ENCODE data around the gene N4BP2L2.
A peak's percentile ranks its signal among the peaks of the same experiment; 100 is the strongest.

DNA sequence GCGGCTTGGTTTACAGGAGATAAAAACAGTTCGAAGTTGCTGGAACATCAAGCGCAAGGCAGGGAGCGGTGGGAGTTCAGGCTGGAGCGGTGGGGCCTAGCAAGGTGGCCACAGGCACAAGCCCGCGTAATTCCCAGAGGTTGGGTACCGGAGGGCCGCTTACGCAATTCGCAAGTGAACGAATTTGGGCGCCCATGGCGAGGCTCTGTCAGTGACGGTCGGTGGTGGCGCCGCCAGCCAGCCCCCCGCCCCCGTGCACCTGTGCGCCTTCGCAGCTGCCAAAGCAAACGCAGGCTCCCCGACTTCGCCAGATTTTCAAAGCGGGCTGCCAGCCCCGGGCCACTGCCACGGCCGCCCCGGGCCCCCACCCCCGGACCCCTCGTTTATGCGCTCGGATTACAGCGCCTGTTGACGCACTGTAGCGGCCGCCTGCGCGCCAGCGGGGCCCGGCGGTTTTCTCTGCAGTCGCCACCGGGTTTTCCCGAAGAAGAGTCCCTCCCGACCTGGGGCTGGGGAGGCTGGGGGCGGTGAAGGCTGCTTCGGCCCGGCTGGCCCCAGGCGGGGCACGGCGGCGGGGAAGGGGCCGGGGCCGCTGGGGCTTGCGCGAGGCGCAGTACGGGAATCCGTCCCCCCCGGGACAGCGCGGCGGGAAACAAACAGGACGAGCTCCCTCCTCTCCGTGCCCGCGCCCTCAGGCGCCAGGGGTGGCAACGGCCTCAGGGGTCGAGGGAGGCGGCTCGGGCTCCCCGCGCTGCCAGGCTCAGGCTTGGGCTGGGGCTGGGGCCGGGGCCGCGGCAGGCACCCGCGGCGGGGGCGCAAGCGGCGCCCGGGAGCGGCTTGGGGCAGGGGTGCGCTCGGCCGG lies 111.4 kb downstream of the N4BP2L2 start:
- TF ChIP-seq, protein P1, sequence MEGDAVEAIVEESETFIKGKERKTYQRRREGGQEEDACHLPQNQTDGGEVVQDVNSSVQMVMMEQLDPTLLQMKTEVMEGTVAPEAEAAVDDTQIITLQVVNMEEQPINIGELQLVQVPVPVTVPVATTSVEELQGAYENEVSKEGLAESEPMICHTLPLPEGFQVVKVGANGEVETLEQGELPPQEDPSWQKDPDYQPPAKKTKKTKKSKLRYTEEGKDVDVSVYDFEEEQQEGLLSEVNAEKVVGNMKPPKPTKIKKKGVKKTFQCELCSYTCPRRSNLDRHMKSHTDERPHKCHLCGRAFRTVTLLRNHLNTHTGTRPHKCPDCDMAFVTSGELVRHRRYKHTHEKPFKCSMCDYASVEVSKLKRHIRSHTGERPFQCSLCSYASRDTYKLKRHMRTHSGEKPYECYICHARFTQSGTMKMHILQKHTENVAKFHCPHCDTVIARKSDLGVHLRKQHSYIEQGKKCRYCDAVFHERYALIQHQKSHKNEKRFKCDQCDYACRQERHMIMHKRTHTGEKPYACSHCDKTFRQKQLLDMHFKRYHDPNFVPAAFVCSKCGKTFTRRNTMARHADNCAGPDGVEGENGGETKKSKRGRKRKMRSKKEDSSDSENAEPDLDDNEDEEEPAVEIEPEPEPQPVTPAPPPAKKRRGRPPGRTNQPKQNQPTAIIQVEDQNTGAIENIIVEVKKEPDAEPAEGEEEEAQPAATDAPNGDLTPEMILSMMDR (IDR thresholded peaks at IDR 0.05), result no peak
- peak in 1 of 3 donors; percentile 21 for TF ChIP-seq POLR2AphosphoS5 (IDR thresholded peaks at IDR 0.05)

Data from breast epithelium (tissue), 3 donors.